Stimulated activated CD4-positive, alpha-beta T cell treated with anti-CD3 and anti-CD28 coated beads, Interleukin-2, amount 100 ng/mL, for 24 hours (primary cell): Measurements from ENCODE around the gene NUSAP1.
"Not testable (repeated sequence)": the region's sequence is repeated elsewhere in the genome, so short reads cannot be mapped to it uniquely, and the experiment has no call there.

Source experiments
- DNase-seq, 2 donors: peaks; one replicate each; pipeline ENCODE4 v3.0.0-alpha.2; 2020

NUSAP1 gene, protein sequence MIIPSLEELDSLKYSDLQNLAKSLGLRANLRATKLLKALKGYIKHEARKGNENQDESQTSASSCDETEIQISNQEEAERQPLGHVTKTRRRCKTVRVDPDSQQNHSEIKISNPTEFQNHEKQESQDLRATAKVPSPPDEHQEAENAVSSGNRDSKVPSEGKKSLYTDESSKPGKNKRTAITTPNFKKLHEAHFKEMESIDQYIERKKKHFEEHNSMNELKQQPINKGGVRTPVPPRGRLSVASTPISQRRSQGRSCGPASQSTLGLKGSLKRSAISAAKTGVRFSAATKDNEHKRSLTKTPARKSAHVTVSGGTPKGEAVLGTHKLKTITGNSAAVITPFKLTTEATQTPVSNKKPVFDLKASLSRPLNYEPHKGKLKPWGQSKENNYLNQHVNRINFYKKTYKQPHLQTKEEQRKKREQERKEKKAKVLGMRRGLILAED

GRCh38 chr15:41332194-41333025, at the start of gene NUSAP1, which contains the start of gene OIP5:
NUSAP1 (plus strand) TSS chr15:41332881; CDS start chr15:41332958, 77 bp downstream.
OIP5 (minus strand) TSS chr15:41332591; CDS start chr15:41332561, 30 bp downstream.
- peak; percentile 98 for DNase-seq

GRCh38 chr15:41282980-41283652, 49.6 kb upstream of the NUSAP1 start:
- DNase-seq: not testable (repeated sequence)

- peak; percentile 98 to 99 for DNase-seq
Observed at GRCh38 chr15:41283653-41284426, 48.8 kb upstream of the NUSAP1 start.

GRCh38 chr15:41284427-41285177, 48.1 kb upstream of the NUSAP1 start:
- no peak for DNase-seq

DNA sequence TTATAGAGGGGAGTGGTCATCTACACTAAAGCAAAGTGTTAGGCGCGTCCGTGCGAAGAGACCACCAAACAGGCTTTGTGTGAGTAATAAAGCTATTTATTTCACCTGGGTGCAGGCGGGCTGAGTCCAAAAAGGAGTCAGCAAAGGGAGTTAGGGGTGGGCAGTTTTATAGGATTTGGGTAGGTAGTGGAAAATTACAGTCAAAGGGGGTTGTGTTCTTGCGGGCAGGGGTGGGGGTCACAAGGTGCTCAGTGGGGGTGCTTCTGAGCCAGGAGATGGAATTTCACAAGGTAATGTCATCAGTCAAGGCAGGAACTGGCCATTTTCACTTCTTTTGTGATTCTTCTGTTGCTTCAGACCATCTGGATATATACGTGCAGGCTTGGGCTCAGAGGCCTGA, 47.4 kb upstream of the NUSAP1 start:
- no peak for DNase-seq

DNA sequence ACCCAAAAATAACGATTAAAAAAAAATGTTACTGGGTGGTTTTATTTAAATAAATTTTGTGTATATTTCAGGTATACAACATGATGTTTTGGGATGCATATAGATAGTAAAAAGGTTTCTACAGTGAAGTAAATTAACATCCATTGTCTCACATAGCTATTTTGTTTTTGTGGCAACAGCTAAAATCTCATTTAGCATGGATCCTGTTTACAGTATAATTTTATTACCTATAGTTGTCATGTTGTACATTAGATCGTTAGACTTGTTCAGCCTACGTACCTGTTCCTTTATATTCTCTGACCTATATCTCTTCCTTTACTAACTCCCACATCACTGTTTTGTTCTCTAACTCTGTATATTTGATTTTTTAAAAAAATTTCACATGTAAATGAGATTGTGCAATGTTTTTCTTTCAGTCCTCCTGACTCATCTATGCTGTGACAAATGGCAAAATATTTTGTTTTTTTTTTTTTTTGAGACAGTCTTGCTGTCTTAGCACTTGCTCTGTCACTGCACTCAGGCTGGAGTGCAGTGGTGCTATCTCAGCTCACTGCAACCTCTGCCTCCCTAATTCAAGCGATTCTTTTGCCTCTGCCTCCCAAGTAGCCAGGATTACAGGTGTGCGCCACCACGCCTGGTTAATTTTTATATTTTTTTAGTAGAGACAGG, 45.9 kb upstream of the NUSAP1 start:
- DNase-seq: no peak

GRCh38 chr15:41288464-41288863, 44.2 kb upstream of the NUSAP1 start:
- DNase-seq: no peak

GRCh38 chr15:41289953-41290352, 42.7 kb upstream of the NUSAP1 start:
- no peak for DNase-seq

DNA sequence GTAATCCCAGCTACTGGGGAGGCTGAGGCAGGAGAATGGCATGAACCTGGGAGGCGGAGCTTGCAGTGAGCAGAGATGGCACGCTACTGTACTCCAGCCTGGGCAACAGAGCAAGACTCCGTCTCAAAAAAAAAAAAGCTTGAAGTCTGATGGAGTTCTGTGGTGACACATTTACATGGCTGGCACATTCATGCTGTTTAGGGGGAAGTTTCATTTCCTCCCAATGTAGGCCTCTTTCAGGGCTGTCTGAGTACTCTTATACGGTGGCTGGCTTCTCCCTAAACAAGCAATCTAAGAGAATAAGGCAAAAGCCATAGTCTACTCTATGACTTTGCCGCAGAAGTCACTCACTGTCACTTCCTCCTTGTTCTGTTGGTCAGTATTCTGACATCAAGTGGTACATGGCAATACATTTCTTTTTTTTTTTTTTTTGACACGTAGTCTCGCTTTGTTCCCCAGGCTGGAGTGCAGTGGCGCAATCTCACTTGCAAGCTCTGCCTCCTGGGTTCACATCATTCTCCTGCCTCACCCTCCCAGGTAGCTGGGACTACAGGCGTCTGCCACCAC, 41.5 kb upstream of the NUSAP1 start:
- DNase-seq: no peak

DNA sequence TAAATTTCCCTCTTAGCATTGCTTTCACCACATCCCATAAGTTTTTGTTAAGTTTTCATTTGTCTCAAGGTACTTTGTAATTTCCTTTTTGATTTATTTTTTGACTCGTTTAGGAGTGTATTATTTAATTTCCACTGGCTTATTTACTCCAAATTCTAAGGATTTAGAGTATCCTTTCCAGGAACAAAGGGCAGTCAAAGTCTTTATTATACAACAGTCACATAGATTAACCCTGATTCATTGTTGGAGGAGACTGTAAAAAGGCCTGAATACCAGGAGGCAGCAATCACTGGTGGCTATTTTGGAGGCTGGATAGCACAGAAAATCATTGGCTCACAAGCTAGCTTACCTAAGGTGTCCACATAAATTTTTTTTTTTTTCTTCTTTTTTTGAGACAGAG, 40.2 kb upstream of the NUSAP1 start:
- no peak for DNase-seq

DNA sequence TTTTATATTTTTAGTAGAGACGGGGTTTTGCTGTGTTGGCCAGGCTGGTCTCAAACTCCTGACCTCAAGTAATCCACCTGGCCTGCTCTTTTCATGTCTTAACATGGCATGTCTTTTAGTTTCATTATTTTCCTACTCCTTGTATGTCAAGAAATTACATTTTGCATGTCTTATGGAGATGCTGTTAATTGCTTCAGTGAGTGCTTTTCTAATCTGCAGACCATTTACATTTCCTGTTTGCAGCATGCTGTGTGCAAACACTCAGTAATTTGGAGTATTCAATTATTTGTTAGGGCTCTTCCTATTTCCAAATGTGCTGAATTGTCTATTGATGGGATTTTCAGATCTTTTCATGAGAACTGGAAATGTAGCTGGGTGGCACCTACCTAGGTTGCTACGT, 31.5 kb upstream of the NUSAP1 start:
- DNase-seq: not testable (repeated sequence)

- DNase-seq: no peak
Observed at GRCh38 chr15:41301587-41301986, 31.1 kb upstream of the NUSAP1 start.

DNA sequence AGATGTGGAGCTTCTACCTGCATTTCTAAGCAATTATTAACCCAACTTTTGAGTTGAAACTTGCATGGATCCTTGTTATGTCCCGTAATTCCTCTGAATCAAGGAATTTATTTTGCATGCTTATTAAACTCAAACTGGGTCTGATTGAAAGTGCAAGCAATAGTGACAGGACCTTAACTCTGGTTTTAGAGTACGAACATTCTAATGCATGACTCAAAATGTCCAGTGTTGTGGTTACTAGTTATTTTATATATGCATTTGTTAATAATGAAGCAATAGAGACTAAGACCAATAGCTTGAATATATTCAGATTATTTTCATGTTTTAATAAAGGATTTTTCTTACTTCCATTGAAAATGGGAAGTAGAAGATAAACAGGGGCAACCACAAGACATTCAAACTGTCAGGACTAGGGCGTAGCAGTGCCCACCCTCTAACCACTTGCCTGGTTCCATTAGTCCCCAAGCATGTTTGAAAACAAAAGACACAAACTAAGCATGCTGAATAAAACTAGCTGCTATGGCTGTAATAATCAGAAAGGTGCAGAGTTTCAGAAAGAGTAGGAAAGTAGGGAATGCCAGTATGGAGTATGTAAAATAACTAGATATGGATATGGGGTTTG, 28.4 kb upstream of the NUSAP1 start:
- DNase-seq: no peak

GRCh38 chr15:41307679-41308078, 25.0 kb upstream of the NUSAP1 start:
- no peak for DNase-seq

DNA sequence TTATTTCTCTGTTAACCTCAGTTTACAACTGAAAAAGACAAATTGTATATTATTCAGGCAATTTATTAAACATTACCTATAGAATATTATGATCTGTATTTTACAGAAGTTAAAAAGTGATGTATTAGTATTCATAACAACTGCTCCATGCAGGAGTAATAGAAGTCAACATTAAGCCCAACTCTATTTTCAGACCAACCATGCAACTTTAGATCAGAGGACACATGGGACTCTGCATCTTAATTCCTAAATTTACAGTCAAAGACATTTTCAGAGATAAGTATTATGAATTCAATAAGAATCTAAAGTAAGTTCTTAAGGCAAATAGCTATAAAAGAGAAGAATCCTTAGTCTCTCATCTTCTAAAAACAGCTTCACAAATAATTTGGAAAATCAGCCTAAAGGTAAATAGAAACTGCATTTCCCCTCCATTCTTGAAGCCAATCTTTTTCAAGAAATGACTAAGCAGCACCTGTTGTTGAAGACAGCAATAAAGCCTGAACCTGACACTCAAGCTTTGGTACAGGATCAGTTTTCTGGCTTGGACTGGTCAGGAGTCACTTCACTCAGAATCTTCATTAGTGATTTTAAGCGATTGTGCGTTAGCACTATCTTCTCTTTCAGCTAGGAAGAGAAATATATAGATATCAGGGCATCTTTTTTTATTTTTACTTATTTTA, 23.3 kb upstream of the NUSAP1 start:
- DNase-seq: no peak

- not testable (repeated sequence) for DNase-seq
Observed at GRCh38 chr15:41320805-41321330, 11.8 kb upstream of the NUSAP1 start.

DNA sequence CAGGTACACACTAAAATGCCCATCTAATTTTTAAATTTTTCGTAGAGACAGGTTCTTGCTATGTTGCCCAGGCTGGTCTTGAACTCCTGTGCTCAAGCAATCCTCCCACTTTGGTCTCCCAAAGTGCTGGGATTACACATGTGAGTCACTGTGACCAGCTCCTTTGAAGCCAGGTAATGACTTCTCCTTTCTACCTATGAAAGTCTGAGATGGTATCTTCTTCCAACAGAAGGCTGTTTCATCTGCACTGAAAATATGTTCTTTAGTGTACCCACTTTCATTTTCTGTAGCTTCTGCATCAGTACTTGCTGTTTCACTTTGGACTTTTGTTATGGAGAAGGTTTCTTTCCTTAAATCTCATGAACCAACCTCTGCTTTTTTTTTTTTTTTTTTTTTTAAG, 9.1 kb upstream of the NUSAP1 start:
- DNase-seq: no peak

DNA sequence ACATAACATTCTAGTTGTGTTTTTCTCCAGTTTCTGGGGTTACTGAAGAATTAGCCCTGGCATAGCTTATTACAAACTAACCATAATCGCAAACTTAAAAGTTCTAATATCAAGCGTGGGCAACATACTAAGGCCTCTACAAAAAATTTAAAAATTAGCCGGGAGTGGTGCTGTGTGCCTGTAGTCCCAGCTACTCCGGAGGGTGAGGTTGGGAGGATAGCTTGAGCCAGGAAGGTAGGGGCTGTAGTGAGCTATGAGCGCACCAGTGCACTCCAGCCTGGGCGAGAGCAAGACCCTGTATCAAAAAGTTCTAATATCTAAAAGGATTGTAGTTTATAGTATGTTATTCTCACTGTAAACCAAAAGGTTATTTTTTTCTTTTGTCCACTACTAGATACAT, 1.4 kb upstream of the NUSAP1 start:
- no peak for DNase-seq

- DNase-seq: no peak
Observed at GRCh38 chr15:41331833-41332193, 868 bp upstream of the NUSAP1 start.
